ENCODE results near the gene CX3CL1. TPM values are rescaled to one million over a fixed set of nuclear protein-coding genes. Genes with fewer than 3 reads are reported as not detected.
A peak's percentile ranks its signal among the peaks of the same experiment; 100 is the strongest.

CX3CL1 gene
- total and polyA plus RNA-seq, 2 of the 13 experiments (the other 11 are each of a cell fraction or from before 2014, with no cell fraction given) = 57.3 to 60.8 TPM

DNA sequence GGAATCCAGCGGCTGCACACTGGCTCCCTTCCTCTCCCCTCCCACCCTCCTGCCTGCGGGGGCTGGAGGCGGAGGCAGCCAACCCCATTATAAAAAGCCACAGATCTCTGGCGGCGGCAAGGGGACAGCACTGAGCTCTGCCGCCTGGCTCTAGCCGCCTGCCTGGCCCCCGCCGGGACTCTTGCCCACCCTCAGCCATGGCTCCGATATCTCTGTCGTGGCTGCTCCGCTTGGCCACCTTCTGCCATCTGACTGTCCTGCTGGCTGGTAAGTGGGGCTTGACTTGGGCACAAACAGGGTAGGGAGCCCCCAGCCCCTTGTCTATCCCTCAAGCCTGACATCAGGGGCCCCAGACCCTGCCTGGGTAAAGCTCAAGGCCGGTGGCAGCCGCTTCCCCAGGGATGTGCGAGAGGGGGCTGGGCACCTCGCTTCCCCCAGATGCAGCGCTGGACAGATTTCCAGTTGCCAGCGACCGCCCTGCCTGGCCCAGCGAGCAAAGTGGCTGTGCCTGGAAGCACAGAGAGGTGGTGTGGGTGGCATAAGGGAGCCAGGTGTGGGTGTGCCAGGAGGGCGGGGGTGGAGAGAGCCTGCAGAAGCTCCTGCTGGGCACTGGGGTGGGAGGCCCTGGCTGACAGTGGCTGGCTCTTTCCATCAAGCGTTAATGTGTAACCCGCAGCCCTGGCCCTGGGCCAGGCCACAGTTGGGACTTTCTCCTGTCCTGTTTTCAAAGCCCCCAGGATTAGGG is at the start of gene CX3CL1 (continued):
- TF ChIP-seq, protein P1, sequence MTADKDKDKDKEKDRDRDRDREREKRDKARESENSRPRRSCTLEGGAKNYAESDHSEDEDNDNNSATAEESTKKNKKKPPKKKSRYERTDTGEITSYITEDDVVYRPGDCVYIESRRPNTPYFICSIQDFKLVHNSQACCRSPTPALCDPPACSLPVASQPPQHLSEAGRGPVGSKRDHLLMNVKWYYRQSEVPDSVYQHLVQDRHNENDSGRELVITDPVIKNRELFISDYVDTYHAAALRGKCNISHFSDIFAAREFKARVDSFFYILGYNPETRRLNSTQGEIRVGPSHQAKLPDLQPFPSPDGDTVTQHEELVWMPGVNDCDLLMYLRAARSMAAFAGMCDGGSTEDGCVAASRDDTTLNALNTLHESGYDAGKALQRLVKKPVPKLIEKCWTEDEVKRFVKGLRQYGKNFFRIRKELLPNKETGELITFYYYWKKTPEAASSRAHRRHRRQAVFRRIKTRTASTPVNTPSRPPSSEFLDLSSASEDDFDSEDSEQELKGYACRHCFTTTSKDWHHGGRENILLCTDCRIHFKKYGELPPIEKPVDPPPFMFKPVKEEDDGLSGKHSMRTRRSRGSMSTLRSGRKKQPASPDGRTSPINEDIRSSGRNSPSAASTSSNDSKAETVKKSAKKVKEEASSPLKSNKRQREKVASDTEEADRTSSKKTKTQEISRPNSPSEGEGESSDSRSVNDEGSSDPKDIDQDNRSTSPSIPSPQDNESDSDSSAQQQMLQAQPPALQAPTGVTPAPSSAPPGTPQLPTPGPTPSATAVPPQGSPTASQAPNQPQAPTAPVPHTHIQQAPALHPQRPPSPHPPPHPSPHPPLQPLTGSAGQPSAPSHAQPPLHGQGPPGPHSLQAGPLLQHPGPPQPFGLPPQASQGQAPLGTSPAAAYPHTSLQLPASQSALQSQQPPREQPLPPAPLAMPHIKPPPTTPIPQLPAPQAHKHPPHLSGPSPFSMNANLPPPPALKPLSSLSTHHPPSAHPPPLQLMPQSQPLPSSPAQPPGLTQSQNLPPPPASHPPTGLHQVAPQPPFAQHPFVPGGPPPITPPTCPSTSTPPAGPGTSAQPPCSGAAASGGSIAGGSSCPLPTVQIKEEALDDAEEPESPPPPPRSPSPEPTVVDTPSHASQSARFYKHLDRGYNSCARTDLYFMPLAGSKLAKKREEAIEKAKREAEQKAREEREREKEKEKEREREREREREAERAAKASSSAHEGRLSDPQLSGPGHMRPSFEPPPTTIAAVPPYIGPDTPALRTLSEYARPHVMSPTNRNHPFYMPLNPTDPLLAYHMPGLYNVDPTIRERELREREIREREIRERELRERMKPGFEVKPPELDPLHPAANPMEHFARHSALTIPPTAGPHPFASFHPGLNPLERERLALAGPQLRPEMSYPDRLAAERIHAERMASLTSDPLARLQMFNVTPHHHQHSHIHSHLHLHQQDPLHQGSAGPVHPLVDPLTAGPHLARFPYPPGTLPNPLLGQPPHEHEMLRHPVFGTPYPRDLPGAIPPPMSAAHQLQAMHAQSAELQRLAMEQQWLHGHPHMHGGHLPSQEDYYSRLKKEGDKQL (CRISPR knock-in tag; IDR thresholded peaks at IDR 0.05; ENCODE audit: low read depth) = peak; percentile 91
- TF ChIP-seq, protein P2, sequence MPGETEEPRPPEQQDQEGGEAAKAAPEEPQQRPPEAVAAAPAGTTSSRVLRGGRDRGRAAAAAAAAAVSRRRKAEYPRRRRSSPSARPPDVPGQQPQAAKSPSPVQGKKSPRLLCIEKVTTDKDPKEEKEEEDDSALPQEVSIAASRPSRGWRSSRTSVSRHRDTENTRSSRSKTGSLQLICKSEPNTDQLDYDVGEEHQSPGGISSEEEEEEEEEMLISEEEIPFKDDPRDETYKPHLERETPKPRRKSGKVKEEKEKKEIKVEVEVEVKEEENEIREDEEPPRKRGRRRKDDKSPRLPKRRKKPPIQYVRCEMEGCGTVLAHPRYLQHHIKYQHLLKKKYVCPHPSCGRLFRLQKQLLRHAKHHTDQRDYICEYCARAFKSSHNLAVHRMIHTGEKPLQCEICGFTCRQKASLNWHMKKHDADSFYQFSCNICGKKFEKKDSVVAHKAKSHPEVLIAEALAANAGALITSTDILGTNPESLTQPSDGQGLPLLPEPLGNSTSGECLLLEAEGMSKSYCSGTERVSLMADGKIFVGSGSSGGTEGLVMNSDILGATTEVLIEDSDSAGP (CRISPR knock-in tag; IDR thresholded peaks at IDR 0.05; ENCODE audit: borderline replicate concordance) = peak; percentile 93
- peak; percentile 91 for TF ChIP-seq HNF4G (IDR thresholded peaks at IDR 0.05; ENCODE audit: borderline replicate concordance, low read depth, low read length)
- TF ChIP-seq HNF4G (CRISPR knock-in tag; IDR thresholded peaks at IDR 0.05; ENCODE audit: borderline replicate concordance, low read depth) = no peak; the same call in none of the 2 replicates
- 0 out of 2 replicates have a peak, but pooled peaks have one; percentile 33 for TF ChIP-seq YEATS2 (CRISPR knock-in tag; IDR thresholded peaks at IDR 0.05; ENCODE audit: borderline replicate concordance)
- peak; percentile 76; the same call in 1 of the 2 replicates for TF ChIP-seq TBX3 (IDR thresholded peaks at IDR 0.05; ENCODE audit: borderline replicate concordance)
- TF ChIP-seq ZBTB34 (CRISPR knock-in tag; IDR thresholded peaks at IDR 0.05) = no peak; the same call in 1 of the 2 replicates
- no peak; the same call in 1 of the 2 replicates for TF ChIP-seq SETDB1 (CRISPR knock-in tag; IDR thresholded peaks at IDR 0.05; ENCODE audit: borderline replicate concordance)
- peak; percentile 9; the same call in 1 of the 3 replicates for TF ChIP-seq MXI1 (IDR thresholded peaks at IDR 0.05; ENCODE audit: borderline replicate concordance, low read depth, low read length)
- no peak; the same call in 1 of the 2 replicates for TF ChIP-seq MEF2D (CRISPR knock-in tag; IDR thresholded peaks at IDR 0.05)

Measured in HepG2 (cell line).